ENCODE measurements around the gene EEF1A1. TPM values are rescaled to one million over a fixed set of nuclear protein-coding genes. Genes with fewer than 3 reads are reported as not detected.

Gene EEF1A1
- total RNA-seq, 1 experiment from 2014 or later, result 13,507 TPM

DNA sequence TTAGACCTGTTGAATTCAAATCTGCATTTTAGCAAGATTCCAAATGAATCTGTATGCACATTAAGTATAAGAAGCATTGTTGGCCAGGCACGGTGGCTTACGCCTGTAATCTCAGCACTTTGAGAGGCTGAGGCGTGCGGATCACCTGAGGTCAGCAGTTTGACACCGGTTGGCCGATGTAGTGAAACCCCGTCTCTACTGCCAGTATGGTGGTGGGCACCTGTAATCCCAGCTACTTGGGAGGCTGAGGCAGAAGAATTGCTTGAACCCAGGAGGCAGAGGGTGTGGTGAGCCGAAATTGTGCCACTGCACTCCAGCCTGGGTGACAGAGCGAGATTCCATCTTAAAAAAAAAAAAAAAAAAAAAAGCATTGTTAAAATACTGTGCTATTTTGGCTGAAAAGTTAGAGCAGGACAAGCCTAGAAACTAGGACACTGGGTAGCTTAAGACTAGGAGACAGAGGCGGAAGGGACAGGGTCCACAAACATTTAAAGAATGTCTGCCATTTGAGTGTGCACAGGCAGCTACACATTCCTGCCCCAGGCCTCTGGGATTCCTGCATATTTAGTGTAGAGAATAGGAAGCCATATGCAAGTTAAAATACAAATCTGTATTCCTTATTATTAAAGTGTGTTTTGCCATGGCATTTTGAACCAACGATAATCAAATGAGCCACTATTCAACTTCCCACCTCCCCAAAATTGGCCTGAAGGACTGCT lies 45.1 kb upstream of the EEF1A1 start:
- H3K4me3 Mint-ChIP-seq (ENCODE audit: unreplicated experiment), result no peak overlapping the region

DNA sequence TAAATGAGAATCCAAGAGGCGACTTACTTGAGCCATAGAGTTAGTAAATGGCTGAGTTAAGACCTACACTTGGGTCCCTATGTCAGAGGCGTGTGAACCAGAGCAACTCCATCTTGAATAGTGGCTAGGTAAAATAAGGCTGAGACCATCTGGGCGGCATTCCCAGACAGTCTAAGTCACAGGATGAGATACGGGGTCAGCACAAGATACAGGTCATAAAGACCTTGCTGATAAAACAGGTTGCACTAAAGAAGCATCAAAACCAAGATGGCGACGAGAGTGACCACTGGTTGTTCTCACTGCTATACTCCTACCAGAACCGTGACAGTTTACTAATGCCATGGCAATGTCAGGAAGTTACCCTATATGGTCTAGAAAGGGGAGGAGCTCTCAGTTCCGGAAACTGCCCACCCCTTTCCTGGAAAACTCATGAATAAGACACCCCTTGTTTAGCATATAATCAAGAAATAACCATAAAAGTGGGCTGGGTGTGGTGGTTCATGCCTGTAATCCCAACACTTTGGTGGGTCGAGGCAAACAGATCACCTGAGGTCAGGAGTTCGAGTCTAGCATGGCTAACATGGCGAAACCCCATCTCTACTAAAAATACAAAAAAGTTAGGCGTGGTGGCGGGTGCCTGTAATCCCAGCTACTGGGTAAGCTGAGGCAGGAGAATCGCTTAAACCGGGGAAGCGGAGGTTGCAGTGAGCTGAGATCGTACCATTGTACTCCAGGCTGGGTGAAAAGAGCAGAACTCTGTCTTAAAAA lies 43.9 kb upstream of the EEF1A1 start:
- BruUV-seq (replicated peaks), result no TSS peak
- Mint-ChIP-seq H3K4me3 (ENCODE audit: unreplicated experiment) (no peak overlapping the region), H3K9me3 (ENCODE audit: unreplicated experiment) (no peaks in the 10 kb centered on the region), H3K27ac (ENCODE audit: low read depth, unreplicated experiment) (no peak overlapping the region), H3K36me3 (ENCODE audit: insufficient read depth, unreplicated experiment) (no peaks in the 10 kb centered on the region), H3K4me1 (ENCODE audit: insufficient read depth, unreplicated experiment) (peaks cover 10% of the 10 kb centered on the region), H3K27me3 (ENCODE audit: insufficient read depth, unreplicated experiment) (no peaks in the 10 kb centered on the region)
- intact Hi-C loops (cut with micrococcal nuclease), result loop anchor here (5.0 kb wide), 1 partner anchor 42 kb away; the partner anchor contains the start of gene EEF1A1
- DNase-seq (ENCODE audit: unreplicated experiment), result no peak
- TF ChIP-seq, protein P1, sequence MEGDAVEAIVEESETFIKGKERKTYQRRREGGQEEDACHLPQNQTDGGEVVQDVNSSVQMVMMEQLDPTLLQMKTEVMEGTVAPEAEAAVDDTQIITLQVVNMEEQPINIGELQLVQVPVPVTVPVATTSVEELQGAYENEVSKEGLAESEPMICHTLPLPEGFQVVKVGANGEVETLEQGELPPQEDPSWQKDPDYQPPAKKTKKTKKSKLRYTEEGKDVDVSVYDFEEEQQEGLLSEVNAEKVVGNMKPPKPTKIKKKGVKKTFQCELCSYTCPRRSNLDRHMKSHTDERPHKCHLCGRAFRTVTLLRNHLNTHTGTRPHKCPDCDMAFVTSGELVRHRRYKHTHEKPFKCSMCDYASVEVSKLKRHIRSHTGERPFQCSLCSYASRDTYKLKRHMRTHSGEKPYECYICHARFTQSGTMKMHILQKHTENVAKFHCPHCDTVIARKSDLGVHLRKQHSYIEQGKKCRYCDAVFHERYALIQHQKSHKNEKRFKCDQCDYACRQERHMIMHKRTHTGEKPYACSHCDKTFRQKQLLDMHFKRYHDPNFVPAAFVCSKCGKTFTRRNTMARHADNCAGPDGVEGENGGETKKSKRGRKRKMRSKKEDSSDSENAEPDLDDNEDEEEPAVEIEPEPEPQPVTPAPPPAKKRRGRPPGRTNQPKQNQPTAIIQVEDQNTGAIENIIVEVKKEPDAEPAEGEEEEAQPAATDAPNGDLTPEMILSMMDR (IDR thresholded peaks at IDR 0.05; ENCODE audit: unreplicated experiment), result no peak
- POLR2A ChIA-PET, result interaction anchor here (2.1 to 7.1 kb wide), 2 partner anchors 7 to 15 kb away, joined by 6 to 55 read pairs; no protein-coding TSS in a partner anchor
- CTCF ChIA-PET, result no interaction called here

More for the DNA sequence above, 45.1 kb upstream of the EEF1A1 start:
- DNase-seq (ENCODE audit: unreplicated experiment), result no peak
- Mint-ChIP-seq H3K27me3 (ENCODE audit: insufficient read depth, unreplicated experiment) (no peaks in the 10 kb centered on the region), H3K9me3 (ENCODE audit: unreplicated experiment) (no peaks in the 10 kb centered on the region), H3K4me1 (ENCODE audit: insufficient read depth, unreplicated experiment) (peaks cover 10% of the 10 kb centered on the region), H3K36me3 (ENCODE audit: insufficient read depth, unreplicated experiment) (no peaks in the 10 kb centered on the region), H3K27ac (ENCODE audit: low read depth, unreplicated experiment) (no peak overlapping the region)
- ChIA-PET CTCF (interaction anchor here (1.6 kb wide), 1 partner anchor 12 kb away, joined by 7 read pairs; no protein-coding TSS in a partner anchor), POLR2A (interaction anchor here (1.2 to 7.1 kb wide), 5 partner anchors 8 to 50 kb away, joined by 5 to 55 read pairs (median 9); partner anchors contain the start of gene EEF1A1)
- TF ChIP-seq, protein P1 (IDR thresholded peaks at IDR 0.05; ENCODE audit: unreplicated experiment), result no peak
- BruUV-seq (replicated peaks), result no TSS peak
- intact Hi-C loops (cut with micrococcal nuclease), result loop anchor here (5.0 kb wide), 1 partner anchor 44 kb away; the partner anchor contains the start of gene EEF1A1

DNA sequence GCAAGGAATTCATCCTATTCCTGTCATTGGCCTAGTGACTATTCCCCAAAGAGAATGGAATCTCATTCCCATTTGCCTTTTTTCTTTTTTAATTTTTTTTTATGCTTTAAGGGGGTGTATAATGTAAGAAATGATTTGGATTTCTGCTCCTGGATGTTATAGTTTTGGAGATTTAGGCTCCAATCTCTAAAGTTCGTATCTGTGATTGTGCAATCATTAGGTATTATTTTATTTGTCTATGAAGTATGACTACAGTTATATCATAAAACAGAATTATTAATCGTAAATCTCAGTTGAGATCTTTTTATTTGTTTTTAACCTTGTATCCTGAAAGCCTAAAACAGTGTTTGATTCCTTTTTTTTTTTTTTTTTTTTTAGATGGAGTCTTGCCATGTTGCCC lies 41.7 kb upstream of the EEF1A1 start:
- no peak overlapping the region for H3K27ac Mint-ChIP-seq (ENCODE audit: low read depth, unreplicated experiment)
- TF ChIP-seq, protein P1 (IDR thresholded peaks at IDR 0.05; ENCODE audit: unreplicated experiment), result no peak
- no peak overlapping the region for H3K4me3 Mint-ChIP-seq (ENCODE audit: unreplicated experiment)
- no peaks in the 10 kb centered on the region for H3K27me3 Mint-ChIP-seq (ENCODE audit: insufficient read depth, unreplicated experiment)
- ChIA-PET POLR2A (no interaction called here), CTCF (no interaction called here)
- DNase-seq (ENCODE audit: unreplicated experiment), result no peak
- no TSS peak for BruUV-seq (replicated peaks)
- peaks cover 10% of the 10 kb centered on the region for H3K4me1 Mint-ChIP-seq (ENCODE audit: insufficient read depth, unreplicated experiment)
- intact Hi-C loops (cut with micrococcal nuclease), result no loop called here
- no peaks in the 10 kb centered on the region for H3K36me3 Mint-ChIP-seq (ENCODE audit: insufficient read depth, unreplicated experiment)
- no peaks in the 10 kb centered on the region for H3K9me3 Mint-ChIP-seq (ENCODE audit: unreplicated experiment)

DNA sequence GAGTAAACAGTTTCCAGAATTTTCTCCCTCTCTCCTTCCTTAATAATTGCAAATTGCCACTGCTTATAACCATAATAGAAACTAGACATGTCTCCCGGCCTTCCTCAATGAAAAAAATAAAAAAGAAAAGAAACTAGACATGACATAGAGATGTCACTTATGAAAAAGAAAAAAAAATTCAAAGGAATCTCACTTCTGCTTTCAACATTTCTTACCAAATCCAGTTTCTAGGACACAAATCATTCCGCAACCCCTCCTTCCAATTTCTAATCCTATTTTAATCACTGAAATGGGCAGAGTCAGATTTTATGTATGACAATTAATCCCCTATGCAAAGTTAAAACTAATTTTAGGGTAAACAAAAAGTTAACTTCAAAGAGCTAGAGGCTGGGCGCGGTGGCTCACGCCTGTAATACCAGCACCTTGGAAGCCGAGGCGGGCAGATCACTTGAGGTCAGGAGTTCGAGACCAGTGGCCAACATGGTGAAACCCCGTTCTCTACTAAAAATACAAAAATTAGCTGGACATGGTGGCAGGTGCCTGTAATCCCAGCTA lies 40.1 kb upstream of the EEF1A1 start:
- Mint-ChIP-seq H3K36me3 (ENCODE audit: insufficient read depth, unreplicated experiment) (no peaks in the 10 kb centered on the region), H3K4me1 (ENCODE audit: insufficient read depth, unreplicated experiment) (no peaks in the 10 kb centered on the region), H3K9me3 (ENCODE audit: unreplicated experiment) (no peaks in the 10 kb centered on the region), H3K27ac (ENCODE audit: low read depth, unreplicated experiment) (no peak overlapping the region), H3K27me3 (ENCODE audit: insufficient read depth, unreplicated experiment) (no peaks in the 10 kb centered on the region), H3K4me3 (ENCODE audit: unreplicated experiment) (no peak overlapping the region)
- ChIA-PET CTCF (no interaction called here), POLR2A (interaction anchor here (0.7 to 1.1 kb wide), 3 partner anchors 12 to 37 kb away, joined by 3 to 4 read pairs (median 3); no protein-coding TSS in a partner anchor)
- TF ChIP-seq, protein P1 (IDR thresholded peaks at IDR 0.05; ENCODE audit: unreplicated experiment), result no peak
- no TSS peak for BruUV-seq (replicated peaks)
- intact Hi-C loops (cut with micrococcal nuclease), result no loop called here
- DNase-seq (ENCODE audit: unreplicated experiment), result no peak
